Measurements from ENCODE around the gene GPR137. TPM values are rescaled to one million over a fixed set of nuclear protein-coding genes. Genes with fewer than 3 reads are reported as not detected.
A peak's percentile ranks its signal among the peaks of the same experiment; 100 is the strongest.

GPR137 gene
- total RNA-seq, 1 donor = 14.4 TPM

DNA sequence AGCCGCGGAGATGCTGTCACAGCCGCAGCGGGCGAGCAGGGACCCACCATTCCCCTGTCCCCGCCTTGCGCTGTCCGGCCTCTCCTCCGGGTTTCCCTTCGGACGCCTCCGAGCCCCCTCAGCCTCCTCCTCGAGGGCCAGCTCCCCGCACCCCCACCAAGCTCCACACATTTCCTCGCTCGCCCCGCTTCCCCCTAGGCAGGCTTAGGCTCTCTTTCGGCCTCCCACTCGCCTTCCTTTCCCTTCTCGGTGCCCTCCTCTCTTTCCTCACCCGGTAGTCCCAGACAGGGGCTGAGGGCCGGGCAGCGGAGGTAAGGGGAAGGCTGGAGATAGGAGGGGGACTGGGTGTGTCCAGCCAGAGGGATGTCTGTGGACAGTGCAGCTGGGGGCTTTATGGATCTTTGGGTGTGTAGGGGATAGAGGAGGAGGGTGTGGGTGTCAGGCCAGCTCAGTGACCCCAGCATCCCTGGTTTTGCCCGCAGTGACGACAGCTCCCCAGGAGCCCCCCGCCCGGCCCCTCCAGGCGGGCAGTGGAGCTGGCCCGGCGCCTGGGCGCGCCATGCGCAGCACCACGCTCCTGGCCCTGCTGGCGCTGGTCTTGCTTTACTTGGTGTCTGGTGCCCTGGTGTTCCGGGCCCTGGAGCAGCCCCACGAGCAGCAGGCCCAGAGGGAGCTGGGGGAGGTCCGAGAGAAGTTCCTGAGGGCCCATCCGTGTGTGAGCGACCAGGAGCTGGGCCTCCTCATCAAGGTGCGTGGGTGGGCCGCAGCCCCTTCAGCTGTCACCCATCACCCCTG is 7.0 kb downstream of the GPR137 start:
- no peak for DNase-seq (ENCODE audit: low read depth)
- TF ChIP-seq, protein P1, sequence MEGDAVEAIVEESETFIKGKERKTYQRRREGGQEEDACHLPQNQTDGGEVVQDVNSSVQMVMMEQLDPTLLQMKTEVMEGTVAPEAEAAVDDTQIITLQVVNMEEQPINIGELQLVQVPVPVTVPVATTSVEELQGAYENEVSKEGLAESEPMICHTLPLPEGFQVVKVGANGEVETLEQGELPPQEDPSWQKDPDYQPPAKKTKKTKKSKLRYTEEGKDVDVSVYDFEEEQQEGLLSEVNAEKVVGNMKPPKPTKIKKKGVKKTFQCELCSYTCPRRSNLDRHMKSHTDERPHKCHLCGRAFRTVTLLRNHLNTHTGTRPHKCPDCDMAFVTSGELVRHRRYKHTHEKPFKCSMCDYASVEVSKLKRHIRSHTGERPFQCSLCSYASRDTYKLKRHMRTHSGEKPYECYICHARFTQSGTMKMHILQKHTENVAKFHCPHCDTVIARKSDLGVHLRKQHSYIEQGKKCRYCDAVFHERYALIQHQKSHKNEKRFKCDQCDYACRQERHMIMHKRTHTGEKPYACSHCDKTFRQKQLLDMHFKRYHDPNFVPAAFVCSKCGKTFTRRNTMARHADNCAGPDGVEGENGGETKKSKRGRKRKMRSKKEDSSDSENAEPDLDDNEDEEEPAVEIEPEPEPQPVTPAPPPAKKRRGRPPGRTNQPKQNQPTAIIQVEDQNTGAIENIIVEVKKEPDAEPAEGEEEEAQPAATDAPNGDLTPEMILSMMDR (IDR thresholded peaks at IDR 0.05; ENCODE audit: insufficient read depth, low read length) = no peak
- peak overlapping the region; percentile 13 for H3K4me3 ChIP-seq (ENCODE audit: low read depth, low read length)

DNA sequence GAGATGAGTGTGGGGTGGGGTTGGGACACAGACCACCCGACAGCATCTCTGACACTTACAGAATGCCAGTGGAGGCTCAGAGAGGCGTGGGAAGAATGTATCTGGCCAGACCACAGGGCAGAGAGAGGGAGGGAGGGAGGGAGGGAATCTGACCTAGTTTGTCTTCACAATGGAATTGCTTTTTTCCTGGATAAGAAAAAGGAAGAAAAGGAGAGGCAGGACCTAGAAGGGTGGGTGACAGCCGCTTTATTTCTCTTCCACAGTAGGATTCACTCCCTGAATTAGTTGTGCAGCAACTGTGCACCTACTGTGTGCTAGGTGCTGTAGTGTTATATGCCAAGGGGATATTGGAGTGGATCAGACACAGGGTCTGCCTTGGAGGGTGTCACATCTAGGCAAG is 9.1 kb downstream of the GPR137 start:
- H3K4me3 ChIP-seq (ENCODE audit: low read depth, low read length) = no peak overlapping the region
- TF ChIP-seq, protein P1 (IDR thresholded peaks at IDR 0.05; ENCODE audit: insufficient read depth, low read length) = no peak
- no peak for DNase-seq (ENCODE audit: low read depth)

DNA sequence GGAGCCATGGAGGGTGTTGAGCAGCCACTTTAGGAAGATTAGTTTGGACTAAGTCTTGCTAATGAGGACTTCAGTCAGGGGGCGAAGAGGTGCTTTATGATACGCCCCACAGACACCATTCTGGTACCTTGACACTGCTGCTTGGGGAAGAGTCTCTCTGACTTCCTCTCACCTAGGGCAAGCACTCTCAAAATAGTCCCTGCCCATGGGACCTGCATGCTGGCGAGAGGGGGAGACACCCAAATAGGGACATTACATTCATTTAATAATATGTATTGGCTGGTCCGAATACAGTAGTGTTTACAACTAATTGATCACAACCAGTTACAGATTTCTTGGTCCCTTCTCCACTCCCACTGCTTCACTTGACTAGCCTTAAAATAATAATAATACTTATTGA is 10.1 kb downstream of the GPR137 start:
- TF ChIP-seq, protein P1 (IDR thresholded peaks at IDR 0.05; ENCODE audit: insufficient read depth, low read length) = no peak
- no peak overlapping the region for H3K4me3 ChIP-seq (ENCODE audit: low read depth, low read length)
- DNase-seq (ENCODE audit: low read depth) = no peak

DNA sequence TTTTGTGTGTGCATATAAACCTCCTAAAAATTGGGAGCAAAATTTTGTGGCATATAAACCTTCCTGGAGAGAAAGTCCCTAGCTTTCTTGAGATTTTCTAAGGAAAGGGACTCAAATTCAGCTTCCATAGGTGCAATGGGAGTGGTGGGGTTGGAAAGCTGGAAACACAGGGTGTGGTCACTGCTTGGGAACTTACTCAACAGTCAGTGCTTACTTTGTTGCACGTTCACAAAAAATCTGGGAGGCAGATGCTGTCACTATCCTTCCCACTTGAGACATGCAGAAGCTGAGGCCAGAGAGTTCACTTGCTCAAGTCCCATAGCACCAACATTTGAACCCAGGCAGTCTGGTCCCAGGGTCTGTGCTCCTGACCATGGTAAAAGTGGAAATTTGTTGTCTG is 10.6 kb downstream of the GPR137 start:
- H3K4me3 ChIP-seq (ENCODE audit: low read depth, low read length) = no peak overlapping the region
- TF ChIP-seq, protein P1 (IDR thresholded peaks at IDR 0.05; ENCODE audit: insufficient read depth, low read length) = no peak
- DNase-seq (ENCODE audit: low read depth) = no peak

DNA sequence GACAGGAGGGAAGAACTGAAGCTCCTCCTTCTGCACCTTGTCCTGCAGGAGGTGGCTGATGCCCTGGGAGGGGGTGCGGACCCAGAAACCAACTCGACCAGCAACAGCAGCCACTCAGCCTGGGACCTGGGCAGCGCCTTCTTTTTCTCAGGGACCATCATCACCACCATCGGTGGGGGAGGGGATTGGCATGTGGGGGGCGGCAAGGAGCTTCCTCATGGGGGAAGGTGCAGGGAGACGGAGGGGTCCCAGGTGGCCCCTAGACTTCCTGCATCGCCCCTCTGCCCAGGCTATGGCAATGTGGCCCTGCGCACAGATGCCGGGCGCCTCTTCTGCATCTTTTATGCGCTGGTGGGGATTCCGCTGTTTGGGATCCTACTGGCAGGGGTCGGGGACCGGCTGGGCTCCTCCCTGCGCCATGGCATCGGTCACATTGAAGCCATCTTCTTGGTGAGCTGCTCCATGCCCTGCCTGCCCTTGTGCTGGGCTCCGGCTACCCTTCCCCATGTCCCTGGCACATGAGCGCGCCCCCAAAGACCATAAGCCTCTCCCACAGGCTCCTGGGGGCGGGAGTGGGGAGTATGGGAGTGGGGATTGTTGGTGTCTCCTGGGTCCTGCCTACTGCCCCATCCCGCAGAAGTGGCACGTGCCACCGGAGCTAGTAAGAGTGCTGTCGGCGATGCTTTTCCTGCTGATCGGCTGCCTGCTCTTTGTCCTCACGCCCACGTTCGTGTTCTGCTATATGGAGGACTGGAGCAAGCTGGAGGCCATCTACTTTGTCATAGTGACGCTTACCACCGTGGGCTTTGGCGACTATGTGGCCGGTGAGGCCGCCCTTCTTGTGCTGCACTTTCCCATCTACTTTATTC is 11.4 kb downstream of the GPR137 start:
- H3K4me3 ChIP-seq (ENCODE audit: low read depth, low read length) = no peak overlapping the region
- TF ChIP-seq, protein P1 (IDR thresholded peaks at IDR 0.05; ENCODE audit: insufficient read depth, low read length) = no peak
- no peak for DNase-seq (ENCODE audit: low read depth)

DNA sequence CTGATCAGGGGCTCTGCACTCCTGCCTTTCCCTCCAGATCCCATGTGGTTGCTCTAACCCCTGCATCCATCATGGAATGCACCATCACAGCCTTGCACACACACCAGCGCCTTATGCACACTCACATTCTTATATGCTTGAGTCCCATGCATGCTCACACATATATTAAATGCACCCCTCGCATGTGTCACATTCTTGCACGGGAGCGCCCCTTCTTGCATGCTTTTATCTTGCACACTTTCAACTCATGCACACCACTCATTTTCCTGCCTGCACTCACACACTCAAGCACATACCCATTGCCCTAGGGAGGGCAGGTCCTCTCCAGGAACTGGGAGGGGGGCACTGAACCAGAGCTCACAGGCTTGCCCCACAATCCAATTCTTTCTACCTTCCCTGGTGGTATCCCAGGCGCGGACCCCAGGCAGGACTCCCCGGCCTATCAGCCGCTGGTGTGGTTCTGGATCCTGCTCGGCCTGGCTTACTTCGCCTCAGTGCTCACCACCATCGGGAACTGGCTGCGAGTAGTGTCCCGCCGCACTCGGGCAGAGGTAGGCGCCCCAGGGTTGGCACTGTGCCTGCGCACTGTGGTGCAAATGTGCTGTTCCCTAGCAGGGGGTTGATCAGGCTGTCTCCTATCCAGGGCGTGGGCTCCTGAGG is 12.2 kb downstream of the GPR137 start:
- TF ChIP-seq, protein P1 (IDR thresholded peaks at IDR 0.05; ENCODE audit: insufficient read depth, low read length) = no peak
- DNase-seq (ENCODE audit: low read depth) = no peak
- H3K4me3 ChIP-seq (ENCODE audit: low read depth, low read length) = no peak overlapping the region
